ENCODE results near the gene SIRPA. TPM values are rescaled to one million over a fixed set of nuclear protein-coding genes. Genes with fewer than 3 reads are reported as not detected.

SIRPA gene
- total RNA-seq, 4 donors from 2014 or later: 11.5 to 34.6 (median 20.2) TPM

DNA sequence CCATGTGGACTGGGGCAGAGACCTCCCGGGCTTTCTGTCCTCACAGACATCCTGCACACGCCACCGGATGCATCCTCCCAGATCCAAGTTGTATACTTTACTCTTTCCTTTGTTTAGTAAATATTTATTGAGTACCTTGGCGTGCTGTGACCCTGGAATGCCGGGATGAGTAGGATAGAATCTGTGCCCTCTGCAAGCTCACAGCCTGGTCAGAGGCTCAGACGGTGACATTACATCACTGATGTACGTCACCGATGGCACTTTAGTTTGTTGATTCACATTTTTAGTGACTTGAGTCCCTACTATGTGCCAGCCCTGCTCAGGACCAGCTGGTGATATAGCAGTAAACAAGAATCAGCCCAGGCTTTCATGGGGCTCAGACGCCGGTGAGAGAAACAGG, 32.9 kb downstream of the SIRPA start:
- H3K4me1 ChIP-seq: no peaks in the 10 kb centered on the region
- no peak for TF ChIP-seq POLR2A (IDR thresholded peaks at IDR 0.05)
- TF ChIP-seq, protein P1, sequence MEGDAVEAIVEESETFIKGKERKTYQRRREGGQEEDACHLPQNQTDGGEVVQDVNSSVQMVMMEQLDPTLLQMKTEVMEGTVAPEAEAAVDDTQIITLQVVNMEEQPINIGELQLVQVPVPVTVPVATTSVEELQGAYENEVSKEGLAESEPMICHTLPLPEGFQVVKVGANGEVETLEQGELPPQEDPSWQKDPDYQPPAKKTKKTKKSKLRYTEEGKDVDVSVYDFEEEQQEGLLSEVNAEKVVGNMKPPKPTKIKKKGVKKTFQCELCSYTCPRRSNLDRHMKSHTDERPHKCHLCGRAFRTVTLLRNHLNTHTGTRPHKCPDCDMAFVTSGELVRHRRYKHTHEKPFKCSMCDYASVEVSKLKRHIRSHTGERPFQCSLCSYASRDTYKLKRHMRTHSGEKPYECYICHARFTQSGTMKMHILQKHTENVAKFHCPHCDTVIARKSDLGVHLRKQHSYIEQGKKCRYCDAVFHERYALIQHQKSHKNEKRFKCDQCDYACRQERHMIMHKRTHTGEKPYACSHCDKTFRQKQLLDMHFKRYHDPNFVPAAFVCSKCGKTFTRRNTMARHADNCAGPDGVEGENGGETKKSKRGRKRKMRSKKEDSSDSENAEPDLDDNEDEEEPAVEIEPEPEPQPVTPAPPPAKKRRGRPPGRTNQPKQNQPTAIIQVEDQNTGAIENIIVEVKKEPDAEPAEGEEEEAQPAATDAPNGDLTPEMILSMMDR (IDR thresholded peaks at IDR 0.05): no peak
- H3K36me3 ChIP-seq: no peaks in the 10 kb centered on the region
- no peaks in the 10 kb centered on the region for H3K27me3 ChIP-seq
- no peaks in the 10 kb centered on the region for H3K9me3 ChIP-seq
- no peak overlapping the region for H3K4me3 ChIP-seq
- H3K27ac ChIP-seq: no peak overlapping the region
- no peak for DNase-seq
- intact Hi-C loops (cut with DNase I; ENCODE audit: low total_unique reads): no loop called here

DNA sequence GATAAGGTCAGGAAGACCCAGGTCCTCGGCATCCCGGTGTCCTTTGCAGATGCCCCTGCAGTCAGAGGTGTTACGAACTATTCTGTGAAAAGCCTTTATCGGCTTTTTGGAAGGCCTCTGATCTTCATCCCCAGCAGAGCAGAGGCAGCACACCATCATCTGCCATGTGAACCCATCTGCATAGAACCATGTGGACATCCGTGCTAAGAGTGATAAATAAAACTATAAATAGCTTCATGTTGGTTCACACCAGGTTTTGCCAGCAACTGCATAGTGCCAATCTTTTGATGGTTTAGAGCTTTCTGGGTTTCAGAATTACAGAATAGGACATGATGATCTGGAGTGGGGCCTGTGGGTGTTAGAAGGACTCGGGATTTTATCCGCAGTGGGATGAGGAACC, 33.6 kb downstream of the SIRPA start:
- intact Hi-C loops (cut with DNase I; ENCODE audit: low total_unique reads): no loop called here
- TF ChIP-seq POLR2A (IDR thresholded peaks at IDR 0.05): no peak
- TF ChIP-seq, protein P1 (IDR thresholded peaks at IDR 0.05): no peak
- no peaks in the 10 kb centered on the region for H3K9me3 ChIP-seq
- DNase-seq: no peak
- H3K4me1 ChIP-seq: peaks cover 0 to 4% of the 10 kb centered on the region in 2 donors
- no peak overlapping the region for H3K27ac ChIP-seq
- no peak overlapping the region for H3K4me3 ChIP-seq
- H3K36me3 ChIP-seq: no peaks in the 10 kb centered on the region
- H3K27me3 ChIP-seq: no peaks in the 10 kb centered on the region

DNA sequence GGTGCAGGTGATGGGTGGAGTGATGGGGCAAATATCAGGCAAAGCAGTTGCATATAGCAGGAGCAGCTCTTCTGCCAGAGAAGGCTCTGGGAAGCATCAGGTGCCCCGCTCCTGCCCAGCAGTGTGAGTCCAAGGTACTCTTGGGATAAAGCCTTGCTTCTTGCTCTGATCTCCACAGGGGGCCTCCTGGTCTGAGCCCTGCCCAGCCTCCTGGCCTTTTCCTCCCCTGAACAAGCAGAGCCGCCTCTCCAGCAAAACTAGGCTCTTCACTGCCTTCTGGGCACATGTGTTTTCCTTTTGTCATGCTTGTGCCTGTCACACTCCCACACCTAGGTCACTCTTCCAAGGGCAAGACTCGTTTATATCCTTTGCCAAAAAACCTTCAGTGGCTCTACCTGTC, 34.3 kb downstream of the SIRPA start:
- H3K36me3 ChIP-seq: no peaks in the 10 kb centered on the region
- intact Hi-C loops (cut with DNase I; ENCODE audit: low total_unique reads): no loop called here

DNA sequence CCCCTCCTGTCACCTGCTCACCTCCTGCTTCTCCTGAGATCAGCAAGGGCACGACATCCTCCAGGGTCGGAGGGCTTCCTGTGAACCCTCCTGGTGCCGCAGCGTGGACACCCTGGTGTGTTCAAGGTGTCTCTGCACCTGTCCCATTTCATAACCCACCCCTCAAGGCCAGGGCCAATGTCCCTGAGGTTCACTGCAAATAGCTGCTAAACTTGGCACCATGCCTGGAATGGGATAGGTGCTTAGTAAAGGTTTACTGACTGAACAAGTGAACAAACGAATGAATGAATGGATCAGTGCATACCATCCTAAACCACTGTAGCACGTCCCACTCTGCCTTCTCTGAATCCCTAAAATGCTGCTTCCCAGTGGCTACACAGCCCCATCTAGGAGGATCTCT, 35.0 kb downstream of the SIRPA start:
- Histone ChIP-seq H3K36me3 (no peaks in the 10 kb centered on the region), H3K9me3 (no peaks in the 10 kb centered on the region), H3K27me3 (no peaks in the 10 kb centered on the region), H3K4me1 (peaks cover 0 to 4% of the 10 kb centered on the region in 2 donors), H3K4me3 (no peak overlapping the region), H3K27ac (no peak overlapping the region)
- intact Hi-C loops (cut with DNase I; ENCODE audit: low total_unique reads): no loop called here
- TF ChIP-seq, protein P1 (IDR thresholded peaks at IDR 0.05): no peak
- no peak for TF ChIP-seq POLR2A (IDR thresholded peaks at IDR 0.05)
- no peak for DNase-seq

More for the DNA sequence above, 34.3 kb downstream of the SIRPA start:
- no peak overlapping the region for H3K4me3 ChIP-seq
- no peak overlapping the region for H3K27ac ChIP-seq
- no peaks in the 10 kb centered on the region for H3K27me3 ChIP-seq
- no peak for DNase-seq
- no peak for TF ChIP-seq POLR2A (IDR thresholded peaks at IDR 0.05)
- TF ChIP-seq, protein P1 (IDR thresholded peaks at IDR 0.05): no peak
- H3K4me1 ChIP-seq: peaks cover 0 to 4% of the 10 kb centered on the region in 2 donors
- H3K9me3 ChIP-seq: no peaks in the 10 kb centered on the region

DNA sequence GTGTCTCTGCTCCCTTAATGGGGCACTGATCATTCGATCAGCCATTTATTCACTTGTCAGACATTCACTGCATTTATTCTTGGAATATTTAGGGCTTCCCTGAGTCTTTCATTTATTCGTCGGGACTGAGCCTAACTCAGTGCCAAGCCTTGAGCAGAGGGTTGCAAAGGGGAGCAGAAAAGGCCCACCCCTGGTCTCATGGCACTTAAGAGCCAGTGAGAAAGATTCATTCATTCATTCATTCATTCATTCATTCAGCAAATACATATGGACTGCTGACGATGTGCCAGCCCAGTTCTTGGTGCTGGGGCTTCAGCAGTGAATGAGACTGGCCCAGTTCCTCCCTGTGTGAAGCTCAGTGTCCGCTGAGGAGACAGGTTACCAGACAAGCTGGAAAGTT, 36.6 kb downstream of the SIRPA start:
- DNase-seq: no peak
- TF ChIP-seq, protein P1 (IDR thresholded peaks at IDR 0.05): no peak
- no peak for TF ChIP-seq POLR2A (IDR thresholded peaks at IDR 0.05)
- no peak overlapping the region for H3K4me3 ChIP-seq
- no peak overlapping the region for H3K27ac ChIP-seq
- H3K4me1 ChIP-seq: peaks cover 0 to 4% of the 10 kb centered on the region in 2 donors
- no peaks in the 10 kb centered on the region for H3K27me3 ChIP-seq
- no peaks in the 10 kb centered on the region for H3K36me3 ChIP-seq
- H3K9me3 ChIP-seq: no peaks in the 10 kb centered on the region
- intact Hi-C loops (cut with DNase I; ENCODE audit: low total_unique reads): no loop called here
